Activated B cell treated with CpG ODN at 0.5 μM for 24 hours (primary cell): ENCODE data around the gene VSTM4. TPM values are rescaled to one million over a fixed set of nuclear protein-coding genes. Genes with fewer than 3 reads are reported as not detected.

Experiments used
- ATAC-seq: fragments of 200-7000 bp; cut with Tn5 transposase; one replicate; pipeline ENCODE4 v1.10.0; 2021; ENCODE audit warnings: low read depth, mild to moderate bottlenecking, moderate library complexity
- CTCF ChIA-PET: fragments of 350-600 bp; sonication (Branson Sonifier 250); formaldehyde crosslinking; loops from one replicate; lab custom pipeline; 2021; ENCODE audit warnings: antibody characterized with exemption; lab: Charles Lee
- POLR2A ChIA-PET: fragments of 350-600 bp; sonication (Branson Sonifier 250); formaldehyde crosslinking; loops from one replicate; lab custom pipeline; 2021; ENCODE audit warnings: antibody characterized with exemption; lab: Charles Lee
- DNase-seq: peaks from one replicate; pipeline ENCODE4 v3.0.0; 2022
- H3K27ac Mint-ChIP-seq: one replicate; pipeline ENCODE4 v1.8.0; 2020; ENCODE audit warnings: mixed read lengths
- H3K27me3 Mint-ChIP-seq: one replicate; pipeline ENCODE4 v1.8.0; 2021; ENCODE audit warnings: mixed read lengths
- H3K36me3 Mint-ChIP-seq: one replicate; pipeline ENCODE4 v1.8.0; 2021; ENCODE audit warnings: low read depth, mixed read lengths
- H3K4me1 Mint-ChIP-seq: one replicate; pipeline ENCODE4 v1.8.0; 2021; ENCODE audit warnings: mixed read lengths
- H3K4me3 Mint-ChIP-seq: one replicate; pipeline ENCODE4 v1.8.0; 2020; ENCODE audit warnings: mild to moderate bottlenecking, mixed read lengths
- H3K9me3 Mint-ChIP-seq: one replicate; pipeline ENCODE4 v1.8.0; 2020; ENCODE audit warnings: mixed read lengths
- intact Hi-C: fragments of 100-400 bp; cut with micrococcal nuclease; formaldehyde crosslinking; loops from one replicate; pipeline ENCODE4 v1.15.1; 2024
- total RNA-seq: library from RNA; stranded (reverse); gene quantifications from 2 replicates; pipeline ENCODE4 v1.2.3, GENCODE V29; 2022
- TF ChIP-seq, protein P1 (sequence below): fragments of 200-600 bp; IDR thresholded peaks from one replicate; pipeline ENCODE4 v1.8.0; 2022; ENCODE audit warnings: antibody characterized with exemption, mild to moderate bottlenecking

The VSTM4 gene
- total RNA-seq, 1 donor from 2014 or later: not detected

DNA sequence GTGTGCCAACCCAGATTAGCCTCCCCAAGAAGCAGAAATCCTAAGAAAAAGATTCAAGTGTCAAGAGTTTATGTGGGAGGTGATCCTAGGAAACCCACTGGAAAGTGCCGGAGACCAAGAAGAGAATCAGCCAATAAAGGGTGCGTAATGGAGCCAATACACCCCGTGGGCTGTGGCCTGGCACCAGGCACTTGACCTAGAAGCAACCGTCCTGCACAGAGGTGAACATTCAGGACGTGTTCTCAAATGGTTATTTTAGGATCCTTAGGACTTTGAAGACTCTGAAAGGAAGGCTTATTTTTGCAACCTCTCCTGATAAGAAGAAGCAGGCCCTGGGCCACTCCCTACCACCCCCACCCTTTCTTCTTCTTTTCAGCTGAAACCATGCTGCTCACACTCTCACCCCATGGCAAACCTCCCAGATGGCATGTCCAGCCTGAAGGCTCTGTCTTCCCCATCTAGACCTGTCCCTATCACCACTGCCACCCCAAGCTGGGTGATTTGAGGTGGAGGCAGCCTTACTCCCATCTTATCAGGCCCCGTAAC, 46.6 kb downstream of the VSTM4 start:
- H3K36me3 Mint-ChIP-seq: no peaks in the 10 kb centered on the region
- no peak for ATAC-seq
- ChIA-PET POLR2A (no interaction called here), CTCF (no interaction called here)
- TF ChIP-seq, protein P1, sequence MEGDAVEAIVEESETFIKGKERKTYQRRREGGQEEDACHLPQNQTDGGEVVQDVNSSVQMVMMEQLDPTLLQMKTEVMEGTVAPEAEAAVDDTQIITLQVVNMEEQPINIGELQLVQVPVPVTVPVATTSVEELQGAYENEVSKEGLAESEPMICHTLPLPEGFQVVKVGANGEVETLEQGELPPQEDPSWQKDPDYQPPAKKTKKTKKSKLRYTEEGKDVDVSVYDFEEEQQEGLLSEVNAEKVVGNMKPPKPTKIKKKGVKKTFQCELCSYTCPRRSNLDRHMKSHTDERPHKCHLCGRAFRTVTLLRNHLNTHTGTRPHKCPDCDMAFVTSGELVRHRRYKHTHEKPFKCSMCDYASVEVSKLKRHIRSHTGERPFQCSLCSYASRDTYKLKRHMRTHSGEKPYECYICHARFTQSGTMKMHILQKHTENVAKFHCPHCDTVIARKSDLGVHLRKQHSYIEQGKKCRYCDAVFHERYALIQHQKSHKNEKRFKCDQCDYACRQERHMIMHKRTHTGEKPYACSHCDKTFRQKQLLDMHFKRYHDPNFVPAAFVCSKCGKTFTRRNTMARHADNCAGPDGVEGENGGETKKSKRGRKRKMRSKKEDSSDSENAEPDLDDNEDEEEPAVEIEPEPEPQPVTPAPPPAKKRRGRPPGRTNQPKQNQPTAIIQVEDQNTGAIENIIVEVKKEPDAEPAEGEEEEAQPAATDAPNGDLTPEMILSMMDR: no peak
- peaks cover 2% of the 10 kb centered on the region for H3K9me3 Mint-ChIP-seq
- no peak for DNase-seq
- H3K4me1 Mint-ChIP-seq: no peaks in the 10 kb centered on the region
- H3K27me3 Mint-ChIP-seq: peaks cover 21% of the 10 kb centered on the region
- H3K27ac Mint-ChIP-seq: no peak overlapping the region
- no peak overlapping the region for H3K4me3 Mint-ChIP-seq
- intact Hi-C loops: no loop called here

GRCh38 chr10:49068209-49068608, 47.1 kb downstream of the VSTM4 start:
- Mint-ChIP-seq H3K4me1 (no peaks in the 10 kb centered on the region), H3K4me3 (no peak overlapping the region), H3K36me3 (no peaks in the 10 kb centered on the region), H3K27ac (no peak overlapping the region), H3K9me3 (peaks cover 8% of the 10 kb centered on the region), H3K27me3 (peaks cover 25% of the 10 kb centered on the region)
- intact Hi-C loops: no loop called here
- no peak for DNase-seq
- POLR2A ChIA-PET: no interaction called here
- TF ChIP-seq, protein P1: no peak
- no peak for ATAC-seq
- CTCF ChIA-PET: no interaction called here

GRCh38 chr10:49066944-49067730, 48.2 kb downstream of the VSTM4 start:
- ChIA-PET CTCF (no interaction called here), POLR2A (no interaction called here)
- H3K4me3 Mint-ChIP-seq: no peak overlapping the region
- peaks cover 14% of the 10 kb centered on the region for H3K9me3 Mint-ChIP-seq
- H3K4me1 Mint-ChIP-seq: no peaks in the 10 kb centered on the region
- TF ChIP-seq, protein P1: no peak
- DNase-seq (no peak), ATAC-seq (no peak)
- H3K27me3 Mint-ChIP-seq: peaks cover 25% of the 10 kb centered on the region
- intact Hi-C loops: no loop called here
- peaks cover 6% of the 10 kb centered on the region for H3K36me3 Mint-ChIP-seq
- no peak overlapping the region for H3K27ac Mint-ChIP-seq

- Mint-ChIP-seq H3K4me1 (no peaks in the 10 kb centered on the region), H3K9me3 (peaks cover 32% of the 10 kb centered on the region), H3K4me3 (no peak overlapping the region), H3K27me3 (peaks cover 28% of the 10 kb centered on the region), H3K36me3 (peaks cover 9% of the 10 kb centered on the region), H3K27ac (no peak overlapping the region)
- ChIA-PET CTCF (no interaction called here), POLR2A (no interaction called here)
- intact Hi-C loops: no loop called here
- no peak for DNase-seq
- ATAC-seq: no peak
- TF ChIP-seq, protein P1: no peak
These were observed 53.1 kb downstream of the VSTM4 start for GRCh38 chr10:49062229-49062628.

DNA sequence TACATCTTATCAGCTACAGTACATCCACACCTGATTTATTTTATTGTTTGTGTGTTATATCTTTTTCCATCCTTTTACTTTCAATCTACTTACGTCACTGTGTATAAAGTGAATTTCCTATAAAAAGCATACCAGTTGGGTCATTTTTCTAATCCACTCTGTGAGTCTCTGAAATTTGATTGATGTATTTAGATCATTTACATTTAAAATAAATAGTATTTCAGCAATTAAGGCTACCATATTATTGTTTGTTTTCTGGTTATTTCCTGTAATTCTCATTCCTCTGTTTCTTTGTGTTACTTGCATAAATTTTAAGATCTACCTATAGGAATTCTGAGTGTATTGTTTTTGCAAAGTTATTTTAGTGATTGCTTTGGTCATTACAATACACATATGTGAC, 53.7 kb downstream of the VSTM4 start:
- H3K36me3 Mint-ChIP-seq: peaks cover 9% of the 10 kb centered on the region
- H3K27me3 Mint-ChIP-seq: peaks cover 28% of the 10 kb centered on the region
- TF ChIP-seq, protein P1: no peak
- H3K4me1 Mint-ChIP-seq: no peaks in the 10 kb centered on the region
- POLR2A ChIA-PET: no interaction called here
- no peak overlapping the region for H3K27ac Mint-ChIP-seq
- H3K9me3 Mint-ChIP-seq: peaks cover 32% of the 10 kb centered on the region
- CTCF ChIA-PET: no interaction called here
- no peak overlapping the region for H3K4me3 Mint-ChIP-seq
- DNase-seq (no peak), ATAC-seq (no peak)
- intact Hi-C loops: no loop called here
